ENCODE measurements around the gene ANXA5.

Gene ANXA5

GRCh38 chr4:121711263-121712000 is 14.7 kb upstream of the ANXA5 start:
- Histone ChIP-seq H3K36me3 (ENCODE audit: control insufficient read depth, insufficient read depth, low read length) (no peaks in the 10 kb centered on the region), H3K9ac (ENCODE audit: low read depth, low read length) (peak overlapping the region; percentile 32; the same call in 1 of the 2 replicates), H3K27me3 (ENCODE audit: control insufficient read depth, insufficient read depth, low read length) (peaks cover 4% of the 10 kb centered on the region; the same call in 1 of the 2 replicates), H3K27ac (ENCODE audit: low read depth, low read length) (peak overlapping the region; percentile 94), H3K9me3 (ENCODE audit: control insufficient read depth, insufficient read depth, low read length) (no peaks in the 10 kb centered on the region), H3K4me1 (ENCODE audit: control insufficient read depth, insufficient read depth, low read length) (peaks cover 20% of the 10 kb centered on the region), H3K4me3 (ENCODE audit: low read depth, low read length) (peak overlapping the region; percentile 51)

GRCh38 chr4:121709766-121710405 is 13.1 kb upstream of the ANXA5 start:
- peak overlapping the region; percentile 57 for H3K27ac ChIP-seq (ENCODE audit: low read depth, low read length)
- H3K36me3 ChIP-seq (ENCODE audit: control insufficient read depth, insufficient read depth, low read length), result no peaks in the 10 kb centered on the region
- H3K4me1 ChIP-seq (ENCODE audit: control insufficient read depth, insufficient read depth, low read length), result peaks cover 27% of the 10 kb centered on the region
- peaks cover 4% of the 10 kb centered on the region; the same call in 1 of the 2 replicates for H3K27me3 ChIP-seq (ENCODE audit: control insufficient read depth, insufficient read depth, low read length)
- H3K9me3 ChIP-seq (ENCODE audit: control insufficient read depth, insufficient read depth, low read length), result no peaks in the 10 kb centered on the region
- no peak overlapping the region for H3K4me3 ChIP-seq (ENCODE audit: low read depth, low read length)
- no peak overlapping the region for H3K9ac ChIP-seq (ENCODE audit: low read depth, low read length)

DNA sequence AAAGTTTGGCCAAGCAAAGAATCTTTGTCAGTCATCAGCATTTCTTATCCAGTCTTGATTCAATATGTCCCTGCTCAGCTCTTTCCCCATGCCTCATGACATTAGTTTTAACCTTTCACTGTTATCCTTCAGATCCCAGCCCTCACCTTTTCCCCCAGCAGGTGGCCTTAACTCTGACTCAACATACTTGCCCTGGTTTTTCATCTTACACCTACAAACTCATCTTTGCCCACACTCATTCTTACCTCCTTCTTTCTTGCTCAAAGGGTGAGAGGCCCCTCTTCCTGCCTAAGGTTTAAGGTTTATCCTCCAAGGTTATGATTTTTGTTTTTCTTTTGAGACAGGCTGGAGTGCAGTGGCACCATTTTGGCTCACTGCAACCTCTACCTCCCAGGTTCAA is 10.6 kb upstream of the ANXA5 start:
- Histone ChIP-seq H3K4me3 (ENCODE audit: low read depth, low read length) (no peak overlapping the region), H3K9ac (ENCODE audit: low read depth, low read length) (no peak overlapping the region), H3K4me1 (ENCODE audit: control insufficient read depth, insufficient read depth, low read length) (peaks cover 24% of the 10 kb centered on the region), H3K36me3 (ENCODE audit: control insufficient read depth, insufficient read depth, low read length) (no peaks in the 10 kb centered on the region), H3K27me3 (ENCODE audit: control insufficient read depth, insufficient read depth, low read length) (peaks cover 4% of the 10 kb centered on the region; the same call in 1 of the 2 replicates), H3K9me3 (ENCODE audit: control insufficient read depth, insufficient read depth, low read length) (no peaks in the 10 kb centered on the region; the same call in 1 of the 2 replicates), H3K27ac (ENCODE audit: low read depth, low read length) (no peak overlapping the region)

DNA sequence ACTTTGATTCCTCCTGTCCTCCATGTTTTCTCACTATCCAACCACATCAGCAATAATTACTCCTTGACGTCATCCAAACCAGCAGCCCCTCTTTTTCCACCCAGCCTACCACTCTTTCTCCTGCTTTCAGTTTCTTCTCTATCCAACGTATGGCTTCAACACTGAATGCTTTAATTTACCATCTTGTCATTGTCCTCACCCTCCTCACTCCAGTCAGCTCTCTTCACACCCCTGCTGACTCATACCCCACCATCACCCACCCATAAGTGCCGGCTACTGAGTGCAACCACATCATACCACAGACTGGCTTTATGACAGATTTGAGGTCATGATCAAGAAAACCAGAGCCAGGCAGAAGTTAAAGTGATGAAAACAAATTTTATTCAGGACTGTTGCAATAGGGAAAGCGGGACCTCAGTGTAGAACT is 9.8 kb upstream of the ANXA5 start:
- no peak overlapping the region for H3K27ac ChIP-seq (ENCODE audit: low read depth, low read length)
- no peak overlapping the region for H3K9ac ChIP-seq (ENCODE audit: low read depth, low read length)
- H3K4me3 ChIP-seq (ENCODE audit: low read depth, low read length), result no peak overlapping the region
- H3K4me1 ChIP-seq (ENCODE audit: control insufficient read depth, insufficient read depth, low read length), result peaks cover 17% of the 10 kb centered on the region; the same call in 1 of the 2 replicates
- no peaks in the 10 kb centered on the region for H3K27me3 ChIP-seq (ENCODE audit: control insufficient read depth, insufficient read depth, low read length)
- H3K36me3 ChIP-seq (ENCODE audit: control insufficient read depth, insufficient read depth, low read length), result no peaks in the 10 kb centered on the region
- H3K9me3 ChIP-seq (ENCODE audit: control insufficient read depth, insufficient read depth, low read length), result no peaks in the 10 kb centered on the region; the same call in 1 of the 2 replicates

DNA sequence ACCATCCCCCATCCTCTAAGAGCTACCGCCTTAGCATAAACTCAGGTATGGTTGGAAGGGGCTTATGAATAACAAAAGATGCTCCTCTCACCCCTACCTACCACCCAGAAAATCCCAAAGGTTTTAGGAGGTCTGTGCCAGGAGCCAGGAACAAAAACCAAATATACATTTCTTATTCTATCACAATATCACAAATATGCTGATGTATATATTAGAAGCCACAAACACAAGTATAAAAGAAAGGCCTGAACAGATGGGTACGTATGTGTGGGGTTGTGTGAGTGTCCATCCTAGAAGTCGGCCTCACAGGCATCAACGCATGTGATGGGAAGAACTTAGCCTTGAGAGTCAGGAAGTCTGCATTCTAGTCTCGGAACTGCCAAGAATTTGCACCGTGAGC is 8.7 kb upstream of the ANXA5 start:
- no peak overlapping the region for H3K9ac ChIP-seq (ENCODE audit: low read depth, low read length)
- H3K4me1 ChIP-seq (ENCODE audit: control insufficient read depth, insufficient read depth, low read length), result peaks cover 10% of the 10 kb centered on the region; the same call in 1 of the 2 replicates
- no peak overlapping the region for H3K4me3 ChIP-seq (ENCODE audit: low read depth, low read length)
- H3K9me3 ChIP-seq (ENCODE audit: control insufficient read depth, insufficient read depth, low read length), result no peaks in the 10 kb centered on the region; the same call in 1 of the 2 replicates
- no peaks in the 10 kb centered on the region for H3K36me3 ChIP-seq (ENCODE audit: control insufficient read depth, insufficient read depth, low read length)
- H3K27me3 ChIP-seq (ENCODE audit: control insufficient read depth, insufficient read depth, low read length), result no peaks in the 10 kb centered on the region
- H3K27ac ChIP-seq (ENCODE audit: low read depth, low read length), result no peak overlapping the region

DNA sequence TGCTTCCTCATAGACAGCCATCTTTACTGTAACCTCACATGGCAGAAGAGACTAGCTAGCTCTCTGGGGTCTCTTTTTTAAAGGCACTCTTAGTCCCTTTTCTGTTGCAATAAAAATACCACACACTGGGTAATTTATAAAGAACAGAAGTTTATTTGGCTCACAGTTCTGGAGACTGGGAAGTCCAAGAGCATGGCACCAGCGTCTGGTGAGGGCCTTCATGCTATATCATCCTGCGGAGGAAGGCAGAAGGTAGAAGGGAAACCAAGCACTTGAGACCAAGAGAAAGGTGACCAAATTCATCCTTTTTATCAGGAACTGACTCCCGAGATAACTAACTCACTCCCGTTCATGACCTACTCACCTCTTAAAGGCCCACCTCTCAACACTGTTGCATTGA is 5.4 kb upstream of the ANXA5 start:
- Histone ChIP-seq H3K4me1 (ENCODE audit: control insufficient read depth, insufficient read depth, low read length) (peaks cover 7% of the 10 kb centered on the region; the same call in 1 of the 2 replicates), H3K27me3 (ENCODE audit: control insufficient read depth, insufficient read depth, low read length) (no peaks in the 10 kb centered on the region), H3K9ac (ENCODE audit: low read depth, low read length) (no peak overlapping the region), H3K27ac (ENCODE audit: low read depth, low read length) (no peak overlapping the region), H3K36me3 (ENCODE audit: control insufficient read depth, insufficient read depth, low read length) (no peaks in the 10 kb centered on the region), H3K9me3 (ENCODE audit: control insufficient read depth, insufficient read depth, low read length) (no peaks in the 10 kb centered on the region; the same call in 1 of the 2 replicates), H3K4me3 (ENCODE audit: low read depth, low read length) (no peak overlapping the region)

- H3K27me3 ChIP-seq (ENCODE audit: control insufficient read depth, insufficient read depth, low read length), result no peaks in the 10 kb centered on the region
- H3K27ac ChIP-seq (ENCODE audit: low read depth, low read length), result no peak overlapping the region
- no peak overlapping the region for H3K9ac ChIP-seq (ENCODE audit: low read depth, low read length)
- no peaks in the 10 kb centered on the region for H3K36me3 ChIP-seq (ENCODE audit: control insufficient read depth, insufficient read depth, low read length)
- H3K9me3 ChIP-seq (ENCODE audit: control insufficient read depth, insufficient read depth, low read length), result no peaks in the 10 kb centered on the region; the same call in 1 of the 2 replicates
- peaks cover 7% of the 10 kb centered on the region; the same call in 1 of the 2 replicates for H3K4me1 ChIP-seq (ENCODE audit: control insufficient read depth, insufficient read depth, low read length)
- no peak overlapping the region for H3K4me3 ChIP-seq (ENCODE audit: low read depth, low read length)
These were observed 4.5 kb upstream of the ANXA5 start for GRCh38 chr4:121701263-121701662.

DNA sequence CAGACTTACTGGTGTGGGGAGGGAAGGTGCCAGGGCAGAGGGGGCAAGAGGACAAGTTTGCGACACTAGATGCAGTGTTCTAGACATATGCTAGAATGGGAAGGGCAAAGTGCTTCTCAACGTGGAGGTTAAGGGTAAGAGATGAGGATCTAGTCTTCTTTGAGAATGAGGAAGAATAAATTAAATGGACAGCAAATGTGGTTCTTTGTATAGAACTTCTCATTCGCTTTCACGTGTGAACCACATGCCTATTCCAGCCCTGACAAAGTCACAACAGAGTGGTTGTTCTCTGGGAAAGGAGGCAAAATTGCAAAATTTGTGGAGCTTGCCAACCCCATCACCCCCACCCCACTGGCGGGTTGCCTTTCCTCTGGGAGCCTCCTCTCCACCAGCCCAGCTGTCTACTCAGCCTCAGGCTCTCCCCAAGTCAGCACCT is 1.5 kb upstream of the ANXA5 start:
- no peak overlapping the region for H3K4me3 ChIP-seq (ENCODE audit: low read depth, low read length)
- H3K4me1 ChIP-seq (ENCODE audit: control insufficient read depth, insufficient read depth, low read length), result peaks cover 7% of the 10 kb centered on the region; the same call in 1 of the 2 replicates
- no peak overlapping the region for H3K27ac ChIP-seq (ENCODE audit: low read depth, low read length)
- H3K9ac ChIP-seq (ENCODE audit: low read depth, low read length), result no peak overlapping the region
- H3K36me3 ChIP-seq (ENCODE audit: control insufficient read depth, insufficient read depth, low read length), result peaks cover 8% of the 10 kb centered on the region
- H3K9me3 ChIP-seq (ENCODE audit: control insufficient read depth, insufficient read depth, low read length), result no peaks in the 10 kb centered on the region; the same call in 1 of the 2 replicates
- no peaks in the 10 kb centered on the region for H3K27me3 ChIP-seq (ENCODE audit: control insufficient read depth, insufficient read depth, low read length)

GRCh38 chr4:121697564-121697963 is 784 bp upstream of the ANXA5 start:
- peak overlapping the region; percentile 83 for H3K4me3 ChIP-seq (ENCODE audit: low read depth, low read length)
- H3K27me3 ChIP-seq (ENCODE audit: control insufficient read depth, insufficient read depth, low read length), result no peaks in the 10 kb centered on the region
- peaks cover 8% of the 10 kb centered on the region for H3K36me3 ChIP-seq (ENCODE audit: control insufficient read depth, insufficient read depth, low read length)
- no peak overlapping the region for H3K9ac ChIP-seq (ENCODE audit: low read depth, low read length)
- H3K27ac ChIP-seq (ENCODE audit: low read depth, low read length), result no peak overlapping the region
- no peaks in the 10 kb centered on the region; the same call in 1 of the 2 replicates for H3K9me3 ChIP-seq (ENCODE audit: control insufficient read depth, insufficient read depth, low read length)
- peaks cover 7% of the 10 kb centered on the region; the same call in 1 of the 2 replicates for H3K4me1 ChIP-seq (ENCODE audit: control insufficient read depth, insufficient read depth, low read length)

GRCh38 chr4:121696170-121696580 is 605 bp downstream of the ANXA5 start:
- Histone ChIP-seq H3K27ac (ENCODE audit: low read depth, low read length) (peak overlapping the region; percentile 90), H3K9me3 (ENCODE audit: control insufficient read depth, insufficient read depth, low read length) (no peaks in the 10 kb centered on the region), H3K27me3 (ENCODE audit: control insufficient read depth, insufficient read depth, low read length) (no peaks in the 10 kb centered on the region)

GRCh38 chr4:121693886-121694285 is 2.9 kb downstream of the ANXA5 start:
- Histone ChIP-seq H3K9me3 (ENCODE audit: control insufficient read depth, insufficient read depth, low read length) (no peaks in the 10 kb centered on the region), H3K9ac (ENCODE audit: low read depth, low read length) (no peak overlapping the region), H3K4me1 (ENCODE audit: control insufficient read depth, insufficient read depth, low read length) (peaks cover 32% of the 10 kb centered on the region), H3K27ac (ENCODE audit: low read depth, low read length) (no peak overlapping the region), H3K4me3 (ENCODE audit: low read depth, low read length) (no peak overlapping the region), H3K27me3 (ENCODE audit: control insufficient read depth, insufficient read depth, low read length) (no peaks in the 10 kb centered on the region), H3K36me3 (ENCODE audit: control insufficient read depth, insufficient read depth, low read length) (peaks cover 16% of the 10 kb centered on the region)

More at GRCh38 chr4:121696170-121696580, 605 bp downstream of the ANXA5 start:
- peaks cover 15% of the 10 kb centered on the region; the same call in 1 of the 2 replicates for H3K4me1 ChIP-seq (ENCODE audit: control insufficient read depth, insufficient read depth, low read length)
- H3K9ac ChIP-seq (ENCODE audit: low read depth, low read length), result peak overlapping the region; percentile 77
- peaks cover 8% of the 10 kb centered on the region for H3K36me3 ChIP-seq (ENCODE audit: control insufficient read depth, insufficient read depth, low read length)
- peak overlapping the region; percentile 83 for H3K4me3 ChIP-seq (ENCODE audit: low read depth, low read length)

Measured in HUES48 (cell line).